GM18873 (cell line): ENCODE results near the gene CACHD1.
"Not testable (repeated sequence)": the region's sequence is repeated elsewhere in the genome, so short reads cannot be mapped to it uniquely, and the experiment has no call there.

ENCODE experiments used
- ATAC-seq: cut with Tn5 transposase; IDR thresholded peaks from one replicate; pipeline ENCODE4 v1.9.1; 2021; ENCODE audit warnings: mild to moderate bottlenecking, moderate library complexity, moderate number of reproducible peaks; ENCODE audit not compliant: unreplicated experiment, low FRiP score

CACHD1 gene

GRCh38 chr1:64685765-64686341 is 215.9 kb downstream of the CACHD1 start:
- ATAC-seq: no peak

DNA sequence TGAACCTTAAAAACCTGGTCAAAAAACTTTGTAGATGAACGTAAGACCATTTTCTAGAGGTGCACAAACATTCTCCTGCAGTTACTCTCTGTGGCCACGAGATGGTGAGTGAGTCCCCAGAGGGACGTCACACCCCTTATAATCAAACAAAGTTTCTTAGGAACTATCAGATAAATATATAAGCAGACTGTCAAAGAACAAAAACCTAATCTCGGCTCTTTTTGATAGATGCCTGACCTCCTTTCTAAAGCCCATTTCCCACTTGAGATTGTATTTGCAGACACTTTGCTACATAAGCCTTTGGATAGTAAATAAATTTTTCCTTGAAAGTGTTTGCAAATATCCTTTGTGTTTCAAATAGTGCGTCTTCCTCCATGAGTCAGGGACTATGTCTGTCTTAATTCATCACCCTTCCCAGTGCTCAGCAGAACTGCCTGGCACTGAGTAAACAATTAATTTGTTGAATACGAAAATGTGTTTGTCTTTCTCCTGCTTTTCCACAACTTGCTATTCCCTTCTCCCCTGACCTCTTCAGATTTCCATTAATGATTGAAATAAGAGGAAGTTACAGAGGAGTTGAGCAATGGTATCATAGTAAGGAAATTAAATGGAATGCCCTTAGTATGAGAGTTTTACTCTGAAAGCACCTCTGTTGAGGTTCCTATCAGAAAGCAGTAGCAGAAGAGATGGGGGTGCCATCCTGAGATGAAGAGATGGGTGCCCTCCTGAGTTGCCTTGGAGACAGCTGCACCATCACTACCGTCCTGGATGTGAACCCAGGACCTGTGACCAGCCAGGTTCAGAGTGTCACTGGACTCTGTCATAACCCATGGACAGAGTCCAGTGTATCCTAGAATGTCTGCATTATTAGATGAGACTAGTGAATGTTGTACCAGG is 217.1 kb downstream of the CACHD1 start:
- ATAC-seq: no peak

- ATAC-seq: no peak
Measured at GRCh38 chr1:64687725-64688327, 217.9 kb downstream of the CACHD1 start.

GRCh38 chr1:64691626-64692025 is 221.7 kb downstream of the CACHD1 start:
- ATAC-seq: no peak

- ATAC-seq: no peak
Measured at GRCh38 chr1:64692911-64693310, 223.0 kb downstream of the CACHD1 start.

GRCh38 chr1:64693406-64693805 is 223.5 kb downstream of the CACHD1 start:
- ATAC-seq: no peak

- ATAC-seq: no peak
Measured at GRCh38 chr1:64696879-64697278, 226.9 kb downstream of the CACHD1 start.

DNA sequence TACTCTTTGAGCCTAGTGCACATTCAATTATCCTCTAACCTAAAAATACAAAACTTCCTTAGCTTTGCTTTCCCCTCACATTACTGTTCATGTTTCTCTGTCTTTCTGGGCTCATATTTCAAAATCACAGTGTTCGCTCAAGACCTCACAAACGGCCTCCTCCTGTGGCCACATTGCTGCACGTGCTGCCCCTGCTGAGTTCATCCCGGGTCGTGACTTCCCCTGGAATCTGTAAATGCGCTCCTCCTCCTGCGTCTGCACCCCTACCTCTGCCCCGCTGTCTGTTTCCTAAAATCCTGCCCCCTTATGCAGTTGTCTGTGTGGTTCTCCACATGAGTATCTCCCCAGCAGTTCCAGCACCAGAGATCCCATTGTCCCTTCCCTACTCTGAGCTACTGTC is 229.4 kb downstream of the CACHD1 start:
- ATAC-seq: no peak

DNA sequence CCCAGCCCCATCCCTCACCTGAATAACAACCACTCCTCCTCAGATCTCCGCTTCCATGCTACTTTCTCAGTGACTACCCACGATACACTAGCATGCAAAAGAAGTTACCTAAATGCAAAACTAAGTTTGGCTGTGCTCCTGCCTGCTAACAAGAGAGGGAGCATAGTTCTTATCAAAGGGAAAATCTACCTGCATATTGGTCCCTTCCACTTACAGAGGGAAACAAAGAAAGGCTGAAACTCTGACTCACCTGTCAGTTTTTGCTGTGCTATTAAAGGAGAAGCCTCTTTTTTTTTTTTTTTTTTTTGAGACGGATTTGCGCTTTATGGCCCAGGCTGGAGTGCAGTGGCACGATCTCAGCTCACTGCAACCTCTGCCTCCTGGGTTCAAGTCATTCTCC is 231.1 kb downstream of the CACHD1 start:
- ATAC-seq: no peak

DNA sequence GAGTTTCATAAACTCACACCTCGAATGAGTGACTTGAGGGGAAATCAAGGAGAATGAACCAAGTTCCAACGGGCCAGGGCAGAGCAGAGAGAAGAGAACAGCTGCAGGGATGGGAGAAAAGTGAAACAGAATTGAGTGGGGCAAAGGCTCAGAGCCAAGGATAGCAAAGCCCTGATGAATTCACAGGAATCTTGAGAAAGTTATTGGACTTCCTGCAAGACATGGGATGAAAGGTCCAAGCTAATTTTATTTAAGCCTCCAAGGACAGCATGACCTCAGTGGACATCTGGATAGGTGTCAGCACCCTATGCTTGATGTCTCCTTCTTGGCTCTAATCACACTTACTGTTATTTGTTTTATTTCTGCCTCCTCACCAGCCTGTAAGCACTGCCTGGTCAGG is 232.0 kb downstream of the CACHD1 start:
- ATAC-seq: no peak

DNA sequence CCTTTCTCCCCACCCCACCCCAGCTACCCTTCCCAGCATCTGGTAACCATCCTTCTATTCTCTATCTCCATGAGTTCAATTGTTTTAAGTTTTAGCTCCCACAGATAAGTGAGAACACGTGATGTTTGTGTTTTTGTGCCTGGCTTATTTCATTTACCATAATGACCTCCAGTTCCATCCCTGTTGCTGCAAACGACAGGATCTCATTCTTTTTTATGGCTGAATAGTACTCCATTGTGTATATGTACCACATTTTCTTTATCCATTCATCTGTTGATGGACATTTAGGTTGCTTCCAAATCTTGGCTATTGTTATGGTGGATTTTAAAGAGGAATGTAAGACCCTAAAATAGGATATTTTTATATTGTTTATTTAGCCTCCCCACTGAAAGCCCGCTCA is 232.7 kb downstream of the CACHD1 start:
- not testable (repeated sequence) for ATAC-seq

- ATAC-seq: no peak
Measured at GRCh38 chr1:64703600-64703999, 233.7 kb downstream of the CACHD1 start.

DNA sequence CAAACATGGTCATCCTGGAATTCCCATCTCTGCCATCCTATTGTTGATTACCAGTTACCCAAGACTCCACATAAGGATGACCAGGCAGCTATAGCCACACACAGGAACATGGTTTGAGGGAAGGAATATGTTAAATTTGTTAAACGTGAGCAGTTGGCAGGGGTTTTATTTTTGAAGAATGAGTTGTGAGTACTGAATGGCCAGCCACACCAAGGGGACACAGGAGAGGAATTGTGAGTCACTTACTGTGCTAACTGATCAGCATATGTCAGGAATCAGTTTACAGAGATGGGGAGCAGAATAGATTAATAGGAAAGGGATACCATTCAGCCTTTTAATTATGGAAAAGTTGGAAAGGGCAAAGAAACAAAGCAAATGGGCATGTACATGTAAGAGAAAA is 235.7 kb downstream of the CACHD1 start:
- ATAC-seq: no peak

GRCh38 chr1:64711266-64711665 is 241.3 kb downstream of the CACHD1 start:
- no peak for ATAC-seq

- ATAC-seq: no peak
Measured at GRCh38 chr1:64712049-64712448, 242.1 kb downstream of the CACHD1 start.

DNA sequence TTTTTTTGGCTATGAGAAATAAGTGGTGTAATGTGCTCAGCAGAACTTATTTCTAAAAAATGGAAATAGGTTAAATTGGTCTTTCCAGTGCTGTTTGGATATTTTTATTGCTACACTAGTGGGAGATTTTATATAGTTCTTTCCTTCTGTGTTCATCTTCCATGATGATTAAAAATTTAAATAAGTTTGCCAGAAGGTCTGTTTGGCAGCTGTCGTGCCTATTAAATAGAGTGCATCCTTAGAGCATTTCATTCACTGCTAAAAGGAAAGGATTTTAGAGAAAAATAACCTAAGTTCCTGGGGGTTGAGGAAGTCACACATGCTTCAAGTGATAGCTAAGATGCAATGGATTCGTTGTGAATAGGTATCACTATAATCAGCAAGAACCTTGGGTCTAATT is 245.3 kb downstream of the CACHD1 start:
- ATAC-seq: no peak

- no peak for ATAC-seq
Measured at GRCh38 chr1:64721135-64721534, 251.2 kb downstream of the CACHD1 start.

DNA sequence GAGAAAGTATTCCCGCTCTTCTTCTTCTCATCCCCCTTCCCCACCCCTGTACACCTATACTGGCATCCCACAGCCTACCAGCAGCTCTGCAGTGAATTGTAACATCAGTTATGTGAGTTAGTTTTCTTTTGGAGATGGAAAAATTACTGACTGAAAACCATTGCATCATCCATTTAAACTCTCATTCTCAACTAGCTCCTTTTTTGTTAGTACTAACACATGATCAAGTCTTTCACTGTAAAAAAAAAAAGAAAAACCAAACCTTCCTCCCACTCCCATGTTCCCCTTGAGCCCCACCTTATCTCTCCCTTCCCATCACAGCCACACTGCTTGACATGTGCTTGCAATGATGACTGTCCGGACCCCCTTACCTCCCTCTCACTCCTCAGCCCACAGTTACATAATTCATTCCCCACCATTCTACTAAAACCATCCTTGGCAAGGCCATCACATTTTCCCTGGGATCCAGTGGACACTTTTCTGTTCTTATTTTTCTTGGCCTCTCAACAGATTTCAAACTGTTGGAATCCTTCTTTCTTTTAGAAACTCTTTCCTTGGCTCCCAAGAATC is 251.7 kb downstream of the CACHD1 start:
- ATAC-seq: no peak

- ATAC-seq: no peak
Measured at GRCh38 chr1:64727861-64728260, 257.9 kb downstream of the CACHD1 start.

DNA sequence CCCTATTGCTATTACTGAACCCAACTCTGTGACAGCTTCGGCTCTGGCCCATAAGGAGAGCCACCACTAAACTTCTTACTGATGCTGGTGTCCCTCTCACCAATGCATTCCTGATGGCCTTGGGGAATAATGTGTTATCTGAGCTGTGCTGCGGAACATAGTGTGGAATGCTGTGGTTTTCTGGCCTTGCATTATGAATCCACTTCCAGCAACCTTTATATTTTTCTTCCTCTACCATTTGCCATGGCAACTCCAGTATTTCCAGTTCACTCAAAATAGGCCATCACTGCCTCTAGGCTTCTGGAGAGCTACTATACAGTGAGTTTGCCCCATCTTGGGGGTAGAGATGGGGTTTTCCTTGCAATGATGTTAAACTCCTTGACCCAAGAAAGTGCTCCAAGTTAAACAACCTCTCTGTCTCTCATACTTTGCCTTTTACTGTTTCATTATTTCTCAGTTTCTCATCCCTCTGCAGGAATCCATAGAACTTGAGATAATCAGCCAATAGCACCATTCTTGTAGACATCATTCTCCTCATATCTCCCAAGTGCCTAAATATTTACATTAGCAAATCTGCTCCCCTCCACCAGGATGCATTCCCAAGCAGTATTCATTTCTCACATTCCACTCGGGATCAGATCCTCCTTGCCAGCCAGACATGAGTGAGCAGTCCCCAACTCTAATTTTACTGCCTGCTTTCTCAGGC is 263.8 kb downstream of the CACHD1 start:
- no peak for ATAC-seq

DNA sequence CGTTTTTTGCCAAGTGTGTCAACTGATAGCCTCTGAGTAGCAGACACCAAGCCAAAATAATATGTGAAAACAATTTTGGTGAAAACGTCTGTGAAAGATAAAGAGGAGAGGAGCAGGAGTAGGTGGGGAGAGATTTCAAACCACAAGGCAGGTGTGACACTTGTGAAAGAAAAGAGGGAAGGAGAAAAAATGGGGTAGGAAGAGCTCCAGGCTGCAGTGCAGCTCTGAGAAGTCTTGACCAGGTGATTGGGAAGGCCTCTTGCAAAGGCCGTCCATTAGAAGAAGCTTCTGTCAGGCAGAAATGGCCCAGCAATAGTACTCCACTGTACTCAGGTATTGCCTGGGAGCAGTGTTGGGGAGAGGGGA is 264.3 kb downstream of the CACHD1 start:
- no peak for ATAC-seq
